8988T (cell line): ENCODE measurements around the gene CPEB4.
A peak's percentile ranks its signal among the peaks of the same experiment; 100 is the strongest.

Source experiments
- DNase-seq: peaks from one replicate; pipeline ENCODE4 v3.0.0; 2011

Gene CPEB4

DNA sequence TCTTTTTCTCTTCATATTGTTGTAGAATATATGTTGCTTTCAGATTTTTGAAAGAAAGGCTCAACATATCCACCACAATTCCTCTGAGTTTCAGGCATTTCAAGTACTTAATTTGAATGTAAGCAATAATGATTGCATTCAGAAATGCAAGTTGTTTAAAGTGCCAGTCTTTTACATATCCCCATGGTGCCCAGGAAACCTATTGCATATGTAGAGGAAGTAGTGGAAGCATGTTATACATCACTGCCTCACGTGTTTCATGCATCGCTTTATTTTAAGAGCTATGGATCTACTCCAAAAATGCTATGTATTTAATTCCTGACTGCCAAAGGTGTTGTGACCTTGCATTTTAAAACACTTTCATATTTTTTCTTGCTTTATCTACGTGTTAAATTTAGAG is 28.1 kb downstream of the CPEB4 start:
- DNase-seq: no peak

DNA sequence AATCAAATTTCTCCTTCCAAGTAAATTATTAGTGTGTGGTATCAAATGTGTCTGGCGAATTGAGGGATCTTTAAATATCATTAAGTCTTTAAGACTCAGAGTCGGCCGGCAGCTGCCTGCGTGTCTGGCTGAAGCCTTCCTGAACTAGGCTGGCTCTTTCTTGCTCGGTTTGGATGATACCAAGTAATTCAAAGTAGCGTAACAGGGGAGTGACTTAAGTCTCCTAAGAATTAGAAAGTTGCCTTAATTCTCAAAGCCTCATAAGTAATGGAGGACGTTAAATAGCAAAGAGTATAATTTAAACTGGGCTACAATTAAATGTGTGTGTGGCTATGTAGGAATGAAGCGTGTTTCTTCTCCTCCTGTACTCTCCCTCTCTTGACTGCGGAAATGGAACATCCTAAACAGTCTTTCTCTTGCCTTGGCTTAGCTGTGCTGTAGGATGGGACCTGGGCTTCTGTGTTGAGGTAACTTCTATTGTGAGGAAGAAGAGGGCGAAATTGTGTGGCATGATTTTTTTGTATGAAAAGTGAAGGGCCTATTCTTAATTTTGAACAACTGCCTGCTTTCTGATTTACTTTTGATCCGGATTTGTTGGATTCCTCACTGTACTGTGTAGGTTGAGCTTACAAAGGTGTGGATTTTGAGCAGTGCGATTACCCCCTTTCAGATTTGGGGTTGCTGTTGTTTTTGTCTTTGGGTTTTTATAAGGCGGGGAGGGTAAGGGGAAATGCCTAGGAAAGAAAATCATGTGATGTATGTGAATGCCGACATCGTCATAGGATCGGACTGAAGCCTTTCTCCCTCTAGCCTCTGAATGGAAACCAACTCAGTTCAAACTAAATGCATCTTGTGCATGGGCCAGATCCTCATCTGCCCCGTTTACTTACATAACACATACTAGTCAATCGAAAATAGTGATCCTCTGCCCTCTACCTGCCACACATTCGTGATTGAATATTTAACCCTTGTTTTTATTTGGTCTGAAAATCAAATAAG is 29.9 kb downstream of the CPEB4 start:
- peak; percentile 49 for DNase-seq

DNA sequence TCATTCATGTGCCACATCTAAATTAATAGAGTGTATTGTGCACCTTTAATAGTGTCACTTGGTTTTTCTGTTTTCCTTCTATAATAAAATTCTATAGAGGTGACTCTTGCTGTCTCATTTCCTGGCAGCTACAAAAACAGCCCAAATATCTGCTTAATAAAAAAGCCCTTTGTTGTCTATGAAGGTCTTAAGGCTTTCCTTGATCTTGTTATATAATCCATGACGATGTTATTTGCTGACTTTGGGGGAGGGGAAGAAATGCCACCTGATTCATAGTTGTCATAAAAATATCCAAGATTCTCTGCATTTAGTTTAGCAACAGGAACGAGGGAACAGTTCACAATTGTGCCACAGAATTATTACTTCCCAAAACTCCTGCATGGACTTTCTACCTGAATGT is 31.3 kb downstream of the CPEB4 start:
- DNase-seq: no peak

DNA sequence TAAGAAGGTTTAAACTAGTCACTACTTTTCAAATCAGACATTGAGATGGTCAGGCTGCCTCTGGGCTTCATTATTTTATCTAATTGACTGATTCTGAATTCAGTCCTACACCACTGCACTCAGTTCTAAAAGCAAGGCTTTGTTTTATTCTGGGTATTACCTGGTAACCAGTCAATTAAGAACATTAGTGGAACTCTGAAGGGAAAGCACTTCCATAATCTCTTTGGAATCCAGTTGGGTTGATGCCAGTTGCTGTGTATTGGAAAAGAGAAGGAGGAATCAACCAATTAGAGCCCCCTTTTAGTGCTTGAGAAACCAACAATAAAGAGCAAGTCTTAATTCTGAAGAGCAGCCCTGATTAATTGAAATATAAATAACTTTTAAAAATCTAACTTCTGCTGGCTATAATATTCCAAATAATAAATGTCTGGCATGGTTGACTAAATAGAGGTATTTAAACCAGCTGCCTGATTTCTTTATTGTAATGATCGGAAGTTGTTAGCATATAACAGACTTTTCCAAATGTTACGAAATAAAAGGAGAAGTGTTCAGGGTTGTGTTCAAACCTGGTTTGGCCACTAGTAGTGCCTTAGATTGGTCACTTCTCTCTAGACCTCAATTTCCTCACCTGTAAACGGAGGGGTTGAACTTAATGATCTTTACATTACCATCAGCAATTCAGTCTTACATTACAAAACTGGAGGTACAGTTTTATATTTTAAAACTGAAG is 32.0 kb downstream of the CPEB4 start:
- no peak for DNase-seq

DNA sequence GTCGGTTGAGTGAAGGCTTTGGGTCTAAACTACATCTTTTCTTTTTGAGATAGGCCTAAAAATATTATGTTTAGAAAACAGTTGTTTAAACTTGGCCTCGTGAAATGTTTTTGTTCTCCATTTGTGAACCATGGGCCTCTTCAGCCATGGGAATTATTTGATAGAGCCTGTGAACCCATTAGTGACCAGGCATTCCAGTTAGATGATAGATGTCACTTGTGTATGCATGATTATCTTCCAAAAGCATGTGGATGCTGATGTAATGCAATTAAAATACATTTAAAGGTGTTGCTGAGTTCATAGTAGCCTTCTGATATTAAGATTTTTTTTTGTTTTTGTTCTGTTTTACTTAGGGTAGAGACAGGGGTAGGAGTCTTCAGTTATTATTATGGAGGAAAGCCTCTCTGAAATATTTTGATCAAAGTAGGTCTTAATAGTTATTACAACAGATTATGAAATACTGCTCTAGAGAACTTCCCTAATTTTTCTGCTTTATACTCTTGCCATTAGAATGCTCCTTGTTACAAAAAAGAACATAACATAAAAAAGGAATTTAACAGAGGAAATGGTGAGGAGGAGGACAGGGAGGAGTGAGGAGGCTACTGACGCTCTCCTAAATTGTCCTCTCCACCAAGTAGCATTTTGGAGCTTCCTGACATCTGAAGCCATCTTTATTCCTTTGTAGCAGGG is 32.9 kb downstream of the CPEB4 start:
- no peak for DNase-seq

DNA sequence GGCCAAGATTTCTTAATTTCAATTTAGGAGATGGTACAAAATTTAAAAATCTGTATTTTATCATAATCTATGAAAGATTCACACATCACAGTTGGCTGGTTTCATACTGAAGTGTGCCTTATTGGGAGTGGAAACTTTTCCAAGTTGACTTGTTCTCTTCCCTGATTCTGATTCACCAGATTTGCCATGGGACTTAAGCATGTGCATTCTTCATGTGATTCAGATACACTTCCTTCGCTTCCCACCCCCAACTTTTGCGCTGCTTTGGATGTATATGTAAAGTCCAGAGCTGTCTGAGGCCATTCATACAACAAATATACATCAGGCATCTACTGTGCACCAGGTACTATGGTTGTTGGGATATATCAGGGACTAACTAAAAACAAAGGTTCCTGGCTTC is 34.4 kb downstream of the CPEB4 start:
- DNase-seq: no peak

DNA sequence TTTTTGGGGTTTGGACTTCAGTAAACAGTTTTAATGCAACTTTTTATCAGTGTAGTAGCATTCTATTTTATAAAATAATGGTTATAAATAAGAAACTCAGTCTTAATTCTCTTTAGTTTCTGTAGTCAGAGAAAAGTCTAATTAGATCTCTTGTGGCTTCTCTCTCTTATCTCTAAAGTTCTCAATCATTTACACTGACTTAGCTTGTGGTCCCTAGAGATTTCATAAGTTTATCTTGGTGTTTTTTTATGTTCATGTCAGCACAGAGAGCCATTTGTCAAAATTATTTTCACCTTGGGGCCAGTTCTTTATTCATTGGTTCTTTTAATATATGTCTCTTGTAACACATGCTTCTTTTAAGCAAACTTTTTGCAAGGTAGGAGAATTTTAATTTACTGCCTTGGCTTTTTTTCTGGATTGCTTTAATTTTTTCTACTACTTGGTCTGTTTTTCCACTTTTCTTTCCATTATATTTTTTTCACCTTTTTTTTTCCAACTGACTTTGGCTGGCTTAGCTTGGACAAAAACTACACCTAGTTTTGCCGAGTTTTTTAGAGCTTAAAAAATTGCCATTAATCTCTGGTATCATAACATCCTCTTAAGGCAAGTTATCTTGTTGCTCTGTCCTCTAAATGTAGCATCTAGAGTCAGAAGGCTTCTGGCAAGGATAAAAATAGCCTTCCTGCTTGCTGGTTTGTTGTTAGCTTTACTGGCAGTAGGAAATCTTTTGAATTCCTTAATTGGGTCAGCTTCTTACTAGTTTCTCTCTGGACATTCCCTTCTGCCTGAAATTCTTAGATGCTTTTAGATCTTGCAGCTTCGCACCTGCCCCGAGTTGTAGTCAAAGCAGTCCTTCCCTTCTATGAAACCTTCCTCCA is 35.3 kb downstream of the CPEB4 start:
- DNase-seq: no peak

DNA sequence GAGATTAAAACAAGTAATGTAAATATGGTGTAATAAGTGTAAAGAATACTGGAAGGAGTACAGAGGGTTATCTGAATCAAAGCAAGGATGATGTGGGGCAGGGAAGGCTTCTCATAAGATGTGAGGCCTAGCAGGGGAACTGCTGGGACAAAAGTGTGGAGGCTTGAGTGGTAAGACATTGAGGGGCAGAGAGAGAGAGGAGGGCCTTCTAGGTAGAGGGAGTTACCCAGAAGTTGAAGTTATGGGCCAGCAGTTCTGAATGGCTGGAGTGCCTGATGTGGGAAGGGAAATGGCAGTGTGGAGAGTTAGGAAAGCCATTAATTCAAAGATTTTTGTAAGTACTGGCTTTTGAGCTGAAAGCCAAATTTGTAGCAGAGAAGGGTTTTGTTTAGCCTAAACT is 36.8 kb downstream of the CPEB4 start:
- DNase-seq: no peak

DNA sequence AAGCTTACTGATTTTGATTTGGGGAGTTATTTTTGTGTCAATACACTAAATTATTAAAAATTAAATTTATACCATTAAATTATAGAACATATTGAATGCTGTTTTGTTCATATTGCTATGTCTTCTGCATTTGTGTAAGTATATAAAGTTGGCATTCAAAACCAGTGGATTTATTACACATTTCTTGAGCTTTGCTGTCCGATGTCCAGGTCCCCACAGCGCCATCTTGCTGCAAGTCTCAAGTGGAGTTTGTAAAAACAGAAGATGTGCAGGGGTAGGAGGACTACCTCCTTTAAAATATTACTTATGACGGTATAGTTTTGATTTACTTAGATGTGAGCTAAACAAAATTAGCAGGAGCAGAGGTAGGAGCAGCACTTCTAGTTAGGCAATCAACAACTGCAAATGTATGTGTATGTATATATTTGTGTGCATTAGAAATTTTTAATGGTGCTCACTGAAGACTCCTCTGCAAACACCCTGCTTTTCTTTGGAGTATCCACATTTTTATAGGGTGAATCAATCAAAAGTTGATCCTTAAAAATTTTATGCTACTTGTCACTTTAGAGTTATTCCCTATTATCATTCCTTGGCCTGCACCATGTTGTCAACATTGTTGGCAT is 37.4 kb downstream of the CPEB4 start:
- DNase-seq: peak; percentile 21

DNA sequence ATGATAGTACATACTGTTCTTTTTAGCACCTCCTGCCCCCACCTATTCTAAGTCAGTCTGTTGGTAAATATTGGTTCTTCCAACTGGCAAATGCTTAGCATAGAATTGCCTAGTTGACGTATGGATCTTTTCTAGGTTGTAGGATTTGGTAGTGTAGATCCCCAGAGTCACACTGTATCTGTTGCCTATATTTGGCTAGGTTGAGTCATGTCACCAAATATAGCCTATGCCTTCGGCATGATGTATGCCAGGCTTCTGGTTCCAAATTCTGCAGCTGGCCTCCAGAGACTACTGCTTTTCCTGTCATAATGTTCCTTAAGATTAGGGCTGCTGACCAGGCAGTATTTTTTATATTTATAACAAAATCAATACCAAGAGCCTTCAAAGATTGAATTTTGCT is 38.2 kb downstream of the CPEB4 start:
- no peak for DNase-seq

DNA sequence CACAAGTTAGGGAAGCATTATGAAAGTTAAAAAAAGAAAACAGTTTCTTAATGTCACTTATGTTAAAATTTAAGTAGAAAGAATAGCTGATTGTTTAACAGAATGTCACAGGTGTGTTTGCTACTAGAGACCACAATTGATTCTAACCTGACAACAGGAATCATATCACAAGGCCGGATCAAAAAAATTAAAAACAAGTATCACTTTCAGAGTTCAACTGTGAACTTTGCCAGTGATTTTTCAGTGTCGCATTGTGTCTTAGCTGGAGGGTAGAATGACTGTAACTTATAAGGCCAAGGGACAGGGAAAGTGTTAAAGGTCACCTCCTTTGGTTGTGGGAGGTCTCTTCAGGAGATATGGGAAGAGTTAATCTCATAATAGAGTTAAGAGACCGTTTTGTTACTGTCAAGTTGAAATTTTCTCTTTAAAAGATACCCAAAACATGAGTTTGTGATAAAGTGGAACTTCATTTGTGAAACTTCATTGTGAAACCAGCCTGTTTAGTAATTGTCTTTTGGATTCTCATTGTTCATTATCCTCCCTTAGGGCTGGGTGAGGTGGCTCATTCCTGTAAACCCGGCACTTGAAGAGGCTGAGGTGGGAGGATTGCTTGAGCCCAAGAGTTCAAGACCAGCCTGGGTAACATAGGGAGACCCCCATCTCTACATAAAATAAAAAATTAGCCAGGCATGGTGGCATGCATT is 40.9 kb downstream of the CPEB4 start:
- no peak for DNase-seq

DNA sequence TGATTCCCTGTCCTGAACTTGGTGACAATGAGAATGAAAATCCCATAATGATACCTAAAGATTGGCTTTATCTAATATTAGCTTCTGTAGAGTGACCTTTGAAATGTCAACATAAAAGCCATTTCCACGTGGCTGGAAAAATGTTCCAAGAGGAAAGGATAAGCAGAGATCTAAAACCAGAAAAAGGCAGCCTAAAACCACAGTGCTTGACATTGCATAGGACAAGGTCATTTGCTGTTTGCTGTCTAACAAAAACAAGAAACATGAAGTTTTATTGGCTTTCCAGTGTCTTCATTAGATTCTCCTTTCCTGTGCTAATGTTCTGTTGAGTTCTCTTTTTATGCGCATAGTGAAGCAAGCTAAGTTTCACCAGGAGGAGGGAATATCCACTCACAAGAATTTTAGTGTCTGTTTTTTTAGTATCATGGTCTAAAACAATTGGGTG is 44.6 kb downstream of the CPEB4 start:
- no peak for DNase-seq

DNA sequence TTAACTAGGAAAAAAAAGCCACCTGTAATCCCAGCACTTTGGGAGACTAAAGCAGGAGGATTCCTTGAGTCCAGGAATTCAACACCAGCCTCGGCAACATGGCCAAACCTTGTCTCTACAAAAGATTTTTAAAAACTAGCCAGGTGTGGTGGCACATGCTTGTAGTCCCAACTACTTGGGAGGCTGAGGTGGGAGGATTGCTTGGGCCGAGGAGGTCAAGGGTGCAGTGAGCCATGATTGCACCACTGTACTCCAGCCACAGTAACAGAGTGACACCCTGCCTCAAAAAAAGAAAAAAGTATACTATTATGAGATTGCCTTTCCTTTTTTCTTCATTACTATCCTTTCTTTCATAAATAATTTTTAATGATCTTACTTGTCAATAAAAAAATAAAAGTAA is 45.8 kb downstream of the CPEB4 start:
- no peak for DNase-seq

DNA sequence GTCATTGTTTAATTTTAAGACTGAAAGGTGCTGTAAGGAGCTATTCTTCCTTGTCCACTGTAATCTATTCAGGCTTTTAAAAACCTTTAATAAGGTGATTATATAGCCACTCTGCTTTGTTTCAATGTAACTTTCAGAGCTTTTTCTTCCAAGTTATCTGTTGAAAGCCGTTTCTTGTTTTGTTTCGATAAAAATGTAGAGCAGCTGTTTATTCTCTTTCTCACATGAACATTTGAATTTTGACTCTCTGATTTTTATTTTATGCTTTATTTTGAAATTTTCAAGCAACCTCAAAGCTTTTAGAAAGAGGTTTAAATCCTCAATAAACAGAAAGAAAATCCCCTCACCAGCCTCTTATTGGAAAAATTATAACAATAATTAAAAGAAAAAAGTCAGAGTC is 47.2 kb downstream of the CPEB4 start:
- no peak for DNase-seq

DNA sequence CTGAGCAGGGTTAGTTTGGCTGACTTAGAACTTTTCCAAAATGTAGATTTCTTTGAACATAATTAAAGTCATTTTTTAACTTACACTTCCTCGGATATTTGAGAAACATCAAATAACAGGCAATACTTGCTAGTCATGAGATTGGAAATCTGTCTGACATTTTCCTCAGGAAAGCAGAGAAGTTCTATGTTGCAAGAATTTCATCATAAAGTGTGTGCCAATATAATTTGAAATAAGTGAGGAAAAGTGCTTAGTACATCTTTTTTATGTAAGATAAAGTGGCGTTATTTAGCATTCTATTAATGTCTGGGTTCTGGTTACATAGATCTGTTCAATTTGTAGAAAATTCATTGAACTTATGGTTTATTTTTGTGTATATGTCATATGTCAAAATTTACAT is 52.1 kb downstream of the CPEB4 start:
- no peak for DNase-seq

DNA sequence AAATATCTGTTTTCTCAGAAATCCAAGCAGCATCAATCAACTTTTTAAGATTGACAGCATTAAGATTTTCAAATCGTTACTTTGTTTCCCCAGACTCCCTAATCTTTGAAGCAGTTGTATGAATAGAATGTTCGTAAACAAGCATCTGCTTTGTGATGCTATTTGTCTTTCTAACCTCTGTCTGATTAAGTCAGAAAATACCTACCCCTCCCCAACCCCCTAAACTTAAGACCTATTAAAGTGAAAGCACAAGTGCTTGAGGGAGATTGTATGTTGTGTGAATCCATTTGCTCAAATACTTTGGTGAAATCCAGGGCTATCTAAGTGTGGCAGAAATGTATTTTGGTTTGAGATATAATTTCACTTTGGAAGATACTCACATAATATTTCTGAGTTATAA is 53.0 kb downstream of the CPEB4 start:
- no peak for DNase-seq

DNA sequence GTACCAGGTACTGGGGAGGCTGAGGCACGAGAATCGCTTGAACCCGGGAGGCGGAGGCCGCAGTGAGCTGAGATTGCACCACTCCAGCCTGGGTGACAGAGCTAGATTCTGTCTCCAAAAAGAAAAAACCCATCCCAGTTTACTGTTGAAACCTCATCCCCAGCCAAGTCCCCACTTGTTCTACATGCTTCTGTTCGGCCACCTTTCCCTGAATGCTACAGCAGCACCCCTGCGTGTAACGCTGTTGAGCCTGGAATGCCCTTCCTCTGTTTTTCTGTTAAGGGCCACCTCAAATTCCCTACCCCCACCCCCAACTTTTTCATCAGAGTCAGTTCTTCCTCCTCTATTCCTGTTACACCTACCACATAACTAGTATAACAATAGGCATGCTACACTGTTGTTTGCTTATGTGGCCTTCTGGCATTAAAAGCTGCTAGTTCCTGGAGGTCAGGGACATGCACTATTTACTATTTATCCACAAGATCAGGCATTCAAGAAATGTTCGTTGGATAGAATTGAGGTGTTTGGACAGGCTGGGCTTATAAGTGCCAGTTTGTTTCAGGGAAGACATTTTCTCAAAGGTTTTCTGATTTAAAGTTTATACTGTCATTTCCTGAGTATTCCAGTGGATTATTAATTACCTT is 53.7 kb downstream of the CPEB4 start:
- no peak for DNase-seq

DNA sequence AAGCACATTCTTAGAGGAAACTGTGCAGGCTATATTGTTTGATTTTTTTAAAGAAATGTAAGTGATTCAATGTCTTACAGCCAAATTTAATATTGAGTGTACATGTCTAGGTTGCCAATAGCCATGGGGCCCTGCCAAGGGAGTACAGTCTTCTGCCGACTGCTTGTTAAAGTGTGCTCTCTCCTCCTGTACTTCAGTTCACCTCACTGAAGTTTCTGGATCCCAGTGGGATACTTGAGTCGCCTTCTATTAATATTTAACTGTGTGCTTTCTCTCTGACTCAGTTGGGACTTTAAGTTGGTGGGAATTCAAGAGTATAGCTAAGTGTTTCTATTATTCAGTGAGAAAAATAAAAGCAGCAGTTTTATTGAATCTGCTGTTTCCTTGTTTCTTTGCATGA is 56.4 kb downstream of the CPEB4 start:
- DNase-seq: no peak

DNA sequence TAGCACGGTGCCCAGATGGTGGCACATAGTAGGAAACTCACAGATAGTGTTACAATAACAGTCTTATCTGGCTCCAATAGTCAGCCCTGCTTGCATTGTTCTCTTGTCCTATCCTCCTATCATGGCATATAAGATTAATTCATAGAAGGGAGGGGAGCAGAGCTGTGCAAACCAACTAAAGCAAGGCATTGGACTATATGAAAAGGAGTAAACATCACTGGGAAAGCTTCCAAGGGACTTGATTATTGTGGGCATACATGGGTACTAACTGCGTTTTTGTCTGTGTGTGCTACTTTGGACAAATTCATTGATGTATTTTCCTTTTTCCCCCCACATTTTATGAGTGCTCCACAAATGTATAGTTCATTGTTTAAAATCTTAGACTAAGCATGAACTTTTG is 57.0 kb downstream of the CPEB4 start:
- no peak for DNase-seq

DNA sequence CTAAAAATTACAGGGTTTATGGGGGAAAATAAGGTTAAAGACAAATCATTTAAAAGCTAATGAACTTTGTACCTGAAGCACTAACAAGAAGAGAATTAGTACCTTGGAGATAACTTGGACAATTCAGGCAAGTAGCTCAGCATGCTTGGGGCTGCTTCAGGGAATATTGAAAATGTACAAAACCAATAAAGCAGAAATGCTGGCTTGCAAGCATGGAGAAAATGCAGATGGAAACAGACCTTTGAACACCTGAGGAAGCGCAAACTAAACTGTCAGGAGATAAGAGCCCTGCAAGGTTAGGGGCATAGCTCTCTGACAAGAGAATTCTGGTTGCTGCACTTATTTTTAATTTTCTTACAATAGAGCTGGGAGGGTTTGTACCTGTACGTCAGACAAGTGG is 58.2 kb downstream of the CPEB4 start:
- no peak for DNase-seq

DNA sequence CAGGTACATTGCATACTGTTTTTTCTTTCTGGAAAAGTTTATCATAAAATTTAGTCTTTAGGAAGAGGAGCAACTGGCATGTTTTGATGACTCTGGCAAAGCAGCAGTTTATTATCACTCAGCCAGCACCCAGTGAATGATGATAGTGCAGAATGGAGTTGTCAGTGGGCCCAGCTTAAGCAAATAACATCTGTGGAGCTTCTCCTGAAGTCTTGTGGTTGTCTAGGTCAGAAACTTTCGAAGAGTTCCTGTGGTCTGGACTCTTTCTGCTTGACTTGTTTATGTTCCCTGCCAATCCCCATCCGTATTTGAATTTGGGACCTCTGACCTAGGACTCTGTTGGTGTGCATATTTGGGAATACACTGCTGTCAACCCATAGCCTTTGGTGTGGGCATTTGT is 62.7 kb downstream of the CPEB4 start:
- no peak for DNase-seq
